HG02981 (cell line): ENCODE data around the gene ROPN1L.

Experiments
- ATAC-seq: cut with Tn5 transposase; IDR thresholded peaks from one replicate; pipeline ENCODE4 v1.9.1; 2021; ENCODE audit warnings: mild to moderate bottlenecking, moderate library complexity; ENCODE audit not compliant: unreplicated experiment

Gene ROPN1L

DNA sequence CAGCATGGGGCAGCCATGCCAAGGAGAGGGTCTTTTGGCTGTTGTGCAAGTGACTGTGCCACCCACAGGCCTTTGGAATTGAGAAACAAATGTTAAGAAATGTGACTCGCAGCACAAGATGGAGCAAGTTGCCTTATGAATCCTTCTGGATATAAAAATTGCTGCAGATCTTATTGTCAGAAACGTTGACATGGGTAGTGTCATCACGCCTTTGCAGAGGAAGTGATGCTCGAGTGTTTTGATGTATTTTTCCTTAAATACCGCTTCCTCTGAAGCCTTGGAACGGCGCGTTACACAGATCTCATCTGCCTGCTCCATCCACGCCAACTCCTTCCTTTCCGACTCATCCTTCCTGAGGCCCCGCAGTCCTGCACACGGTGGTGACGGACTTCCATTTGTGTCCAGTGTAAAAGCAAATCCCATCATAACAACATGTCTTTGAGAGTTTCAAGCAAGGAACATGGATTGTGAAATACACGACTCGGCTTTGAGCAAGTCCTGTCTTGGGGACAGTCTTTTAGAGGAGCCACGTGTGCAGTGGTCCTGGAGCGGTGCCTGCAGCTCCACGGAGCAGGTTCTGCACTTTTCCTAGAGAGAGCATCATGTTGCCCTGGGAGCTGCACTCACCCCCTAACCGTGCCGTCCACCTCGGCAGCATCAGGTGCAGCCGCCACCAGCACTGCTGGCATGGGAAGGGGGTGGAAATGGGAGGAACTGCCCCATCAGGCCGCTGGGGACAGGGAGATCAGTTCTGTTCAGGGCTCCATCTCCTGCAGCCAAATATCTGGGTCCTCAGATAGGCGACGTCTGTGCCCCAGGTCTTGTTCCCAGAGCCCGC is 15.1 kb downstream of the ROPN1L start:
- ATAC-seq = no peak

DNA sequence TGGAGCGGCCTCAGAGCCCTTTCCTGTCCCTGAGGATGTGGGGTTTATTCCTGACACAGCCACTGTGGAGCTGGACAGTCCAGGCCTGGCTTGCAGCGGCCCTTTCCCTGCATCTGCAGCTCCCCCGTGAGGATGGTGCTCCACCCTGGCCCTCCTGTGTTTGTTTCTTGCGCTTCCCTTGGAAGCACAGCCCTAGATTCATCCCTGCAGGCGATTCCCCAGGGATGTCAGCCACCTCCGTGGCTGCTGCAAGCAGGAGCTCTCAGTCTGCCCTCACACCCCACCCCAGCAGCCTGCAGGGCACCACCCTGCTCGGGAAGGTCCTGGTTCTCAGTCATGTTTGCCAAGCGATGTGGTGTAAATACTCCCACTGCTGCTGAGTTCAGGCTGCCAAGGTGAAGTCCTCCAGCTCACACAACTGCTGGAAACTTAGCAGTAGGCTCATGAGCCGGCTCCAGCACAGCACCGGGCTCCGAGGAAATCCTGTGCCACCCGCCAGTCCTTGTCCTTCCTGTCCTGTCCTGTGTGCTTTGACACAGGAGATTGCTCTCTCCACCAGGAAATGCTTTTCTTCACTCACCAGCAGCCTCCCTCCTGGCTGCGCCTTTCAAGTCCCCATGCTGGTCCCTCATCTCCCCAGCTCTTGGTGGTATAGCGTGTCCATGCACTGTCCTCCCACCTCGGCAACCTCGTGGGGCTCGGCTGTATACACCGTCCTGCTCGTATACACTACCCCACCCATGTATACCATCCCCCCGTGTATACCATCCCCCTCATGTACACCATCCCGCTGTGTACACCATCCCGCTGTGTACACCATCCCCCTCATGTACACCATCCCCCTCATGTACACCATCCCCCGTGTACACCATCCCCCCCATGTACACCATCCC is 16.2 kb downstream of the ROPN1L start:
- ATAC-seq = no peak

DNA sequence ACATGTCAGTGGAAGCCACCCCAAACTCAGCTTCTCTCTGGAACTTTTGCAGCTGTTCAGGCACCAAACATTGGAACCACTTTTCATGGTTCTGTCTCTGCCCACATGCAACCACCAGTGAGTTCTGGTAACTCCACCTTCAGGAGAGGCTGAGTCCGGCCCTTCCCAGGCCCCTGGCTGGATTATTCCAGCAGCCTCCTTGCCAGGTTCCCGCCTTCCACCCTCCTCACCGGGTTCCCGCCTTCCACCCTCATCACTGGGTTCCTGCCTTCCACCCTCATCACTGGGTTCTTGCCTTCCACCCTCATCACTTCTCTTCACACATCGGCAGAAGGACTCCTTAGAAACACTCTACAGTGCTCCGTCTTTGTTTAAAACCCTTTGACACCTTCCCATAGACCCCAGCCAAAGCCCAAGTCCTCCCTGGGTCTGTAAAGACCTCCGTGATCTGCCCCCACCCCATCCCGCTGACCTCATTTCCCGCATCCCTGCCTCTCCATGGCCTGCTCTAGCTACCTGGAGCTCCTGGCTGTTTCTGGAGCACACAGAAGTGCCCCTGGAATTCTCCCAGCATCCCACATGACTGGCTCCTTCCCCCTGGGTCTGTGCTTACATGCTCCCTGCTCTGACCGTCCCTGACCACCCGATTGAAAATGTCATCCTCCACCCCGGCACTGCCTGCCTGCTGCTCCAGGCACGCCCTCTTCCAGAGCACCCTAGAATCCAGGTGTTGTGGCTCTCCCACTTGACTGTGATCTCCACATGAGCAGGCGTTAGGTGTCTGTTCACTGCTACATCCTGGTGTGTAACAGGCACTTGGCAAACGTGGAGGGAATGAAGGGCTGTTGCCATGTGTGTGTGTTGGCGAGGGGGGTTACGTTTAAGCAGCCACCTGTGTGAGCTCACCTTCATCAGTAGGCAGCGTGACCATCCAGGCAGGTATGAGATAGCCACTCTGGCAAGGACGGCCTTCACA is 17.7 kb downstream of the ROPN1L start:
- no peak for ATAC-seq

DNA sequence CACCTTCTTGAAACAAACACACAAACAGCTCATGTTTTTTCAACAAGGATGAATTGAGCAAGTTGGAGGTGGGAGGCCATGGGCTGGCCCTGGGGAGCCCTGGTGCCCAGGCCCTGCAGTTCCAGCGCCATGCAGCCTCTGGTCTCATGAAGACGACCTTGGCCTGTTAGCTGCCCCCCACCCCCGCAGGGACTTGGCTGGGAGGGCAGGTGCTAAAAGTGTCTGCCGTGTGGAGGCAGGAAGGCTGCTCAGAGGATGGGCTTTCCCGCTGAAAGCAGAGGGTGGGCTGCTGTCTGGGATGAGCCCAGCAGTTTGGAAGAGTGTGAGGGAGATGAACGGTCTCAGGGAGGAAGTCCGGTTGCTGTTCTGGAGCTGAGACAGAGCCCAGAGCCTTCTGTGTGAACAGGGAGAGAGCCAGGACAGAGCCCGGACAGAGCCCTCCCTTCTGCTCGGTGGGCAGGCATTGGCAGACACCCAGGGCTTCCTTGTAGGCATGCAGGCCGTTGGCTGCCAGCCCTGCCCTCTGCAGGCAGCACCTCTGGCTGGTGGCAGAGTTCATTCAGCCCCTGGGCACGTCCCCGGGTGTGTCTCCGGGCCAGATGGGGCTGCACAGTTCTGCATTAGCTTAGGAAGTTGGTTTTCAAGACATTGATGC is 18.7 kb downstream of the ROPN1L start:
- ATAC-seq = no peak

DNA sequence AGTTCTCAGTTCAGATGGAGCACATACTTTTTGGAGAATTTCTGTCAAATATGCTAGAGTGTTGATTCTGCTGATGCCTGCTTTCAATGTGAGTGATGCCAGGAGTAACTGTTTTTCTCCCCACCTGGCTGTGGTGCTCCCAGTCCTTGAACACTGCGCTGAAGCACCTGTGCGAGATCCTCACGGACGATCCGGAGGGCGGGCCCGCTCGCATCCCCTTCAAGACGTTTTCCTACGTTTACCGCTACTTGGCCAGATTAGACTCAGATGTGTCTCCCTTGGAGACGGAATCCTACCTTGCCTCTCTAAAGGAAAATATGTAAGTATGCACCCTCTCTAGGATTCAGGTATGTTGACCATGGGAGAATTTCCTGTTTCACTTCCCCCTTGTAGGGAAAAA is 19.4 kb downstream of the ROPN1L start:
- ATAC-seq = no peak

- ATAC-seq = no peak
These were observed 20.4 kb downstream of the ROPN1L start for GRCh38 chr5:10461904-10462555.

- ATAC-seq = no peak
These were observed 21.9 kb downstream of the ROPN1L start for GRCh38 chr5:10463566-10463965.

DNA sequence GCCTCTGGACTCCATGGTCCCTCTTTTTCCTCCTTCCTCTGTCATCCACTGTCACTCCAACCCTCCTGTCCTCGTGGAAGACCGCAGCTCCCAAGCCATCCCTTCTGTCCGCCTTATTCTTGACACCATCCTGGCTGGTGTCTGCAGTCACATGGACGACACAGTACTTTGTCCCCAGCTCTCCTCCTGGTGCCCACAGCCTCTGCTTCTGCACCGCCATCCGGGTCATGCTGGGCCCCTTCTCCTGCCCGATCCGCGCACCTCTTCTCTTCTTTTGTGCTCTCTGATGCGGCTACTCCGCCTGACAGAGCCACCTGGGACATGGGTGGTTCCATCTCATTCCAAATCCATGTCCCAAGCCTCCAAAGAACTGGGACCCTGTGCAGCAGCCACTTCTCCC is 22.5 kb downstream of the ROPN1L start:
- no peak for ATAC-seq

DNA sequence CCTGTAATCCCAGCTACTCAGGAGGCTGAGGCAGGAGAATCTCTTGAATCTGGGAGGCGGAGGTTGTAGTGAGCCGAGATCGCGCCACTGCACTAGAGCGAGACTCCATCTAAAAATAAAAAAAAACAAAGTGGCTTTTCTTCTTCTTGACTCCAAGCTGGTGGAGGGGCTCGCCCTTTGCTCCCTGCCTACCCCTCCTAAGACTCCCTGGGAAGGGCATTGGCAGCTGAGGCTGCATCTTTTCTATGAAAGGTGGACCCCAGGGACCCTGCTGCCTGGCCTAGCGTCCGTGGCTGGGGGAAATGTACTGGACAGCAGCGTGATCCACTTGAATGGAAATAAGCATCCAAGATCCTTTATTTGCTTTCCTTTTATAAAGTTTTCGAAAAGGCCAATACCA is 24.0 kb downstream of the ROPN1L start:
- ATAC-seq = no peak

DNA sequence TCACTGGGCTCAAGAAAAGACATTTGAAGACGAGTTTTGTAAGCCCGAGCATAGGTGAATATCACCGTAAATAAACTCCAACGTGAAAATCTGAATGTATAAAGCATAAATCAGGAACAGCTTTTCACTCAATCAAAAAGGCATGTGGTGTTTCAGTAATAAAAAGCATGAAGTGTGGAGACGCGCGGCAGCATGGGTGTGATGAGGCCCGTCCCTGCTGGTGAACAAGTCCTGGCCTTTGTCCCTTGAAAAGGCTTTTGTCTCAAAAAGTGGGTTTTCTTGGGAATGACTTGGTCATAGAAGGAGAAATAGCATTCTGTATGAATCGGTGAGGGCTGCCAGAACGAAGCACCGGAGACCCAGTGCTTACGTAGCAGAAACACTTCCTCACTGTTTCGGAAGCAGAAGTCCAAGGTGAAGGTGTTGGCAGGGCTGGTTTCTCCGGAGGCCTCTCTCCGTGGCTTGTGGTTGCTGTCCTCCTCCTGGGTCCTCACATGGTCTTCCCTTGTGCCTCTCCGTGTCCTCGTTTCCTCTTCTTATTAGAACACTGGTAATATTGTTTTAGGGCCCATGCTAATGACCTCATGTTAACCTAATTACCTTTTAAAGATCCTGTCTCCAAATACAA is 24.9 kb downstream of the ROPN1L start:
- ATAC-seq = no peak

- ATAC-seq = no peak
These were observed 25.9 kb downstream of the ROPN1L start for GRCh38 chr5:10467281-10468198.

DNA sequence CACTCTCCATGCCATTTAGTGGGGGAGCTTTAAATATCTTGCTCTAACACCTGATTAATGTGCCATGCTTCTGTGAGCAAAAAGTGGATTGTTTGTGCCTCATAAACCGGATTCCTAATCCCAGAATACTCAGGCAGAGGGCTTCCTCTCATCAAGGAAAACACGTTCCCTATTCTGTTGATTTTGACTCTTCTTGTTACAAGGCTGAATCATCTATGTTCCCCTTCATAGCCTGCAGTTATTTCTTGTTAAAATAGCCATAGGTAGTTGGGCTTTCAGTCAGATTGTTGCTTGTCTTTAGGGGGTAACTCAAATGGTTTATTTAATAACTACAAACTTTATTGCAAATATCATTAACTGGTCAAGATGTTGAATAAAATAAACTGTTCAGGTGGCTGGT is 26.6 kb downstream of the ROPN1L start:
- no peak for ATAC-seq

- no peak for ATAC-seq
These were observed 27.8 kb downstream of the ROPN1L start for GRCh38 chr5:10469253-10470050.

GRCh38 chr5:10470669-10471068 is 29.0 kb downstream of the ROPN1L start:
- ATAC-seq = no peak

DNA sequence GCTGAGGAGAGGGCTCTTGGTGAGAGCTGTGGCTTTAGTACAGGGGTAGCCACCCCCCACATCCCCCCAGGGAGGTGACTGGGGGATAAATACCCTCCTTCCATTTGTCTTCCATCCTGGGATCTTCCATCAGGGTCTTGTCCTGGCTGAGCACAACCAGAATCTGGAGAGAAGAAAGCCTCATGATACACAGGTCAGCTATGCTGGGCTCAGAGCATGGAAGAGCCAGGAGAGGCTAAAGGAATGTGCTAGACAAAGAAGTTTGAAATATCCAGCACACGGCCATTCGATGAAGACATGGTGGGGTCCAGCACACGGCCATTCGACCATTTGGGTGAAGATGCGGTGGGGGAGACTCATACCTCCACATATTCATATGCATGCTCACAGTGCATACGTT is 30.0 kb downstream of the ROPN1L start:
- no peak for ATAC-seq

DNA sequence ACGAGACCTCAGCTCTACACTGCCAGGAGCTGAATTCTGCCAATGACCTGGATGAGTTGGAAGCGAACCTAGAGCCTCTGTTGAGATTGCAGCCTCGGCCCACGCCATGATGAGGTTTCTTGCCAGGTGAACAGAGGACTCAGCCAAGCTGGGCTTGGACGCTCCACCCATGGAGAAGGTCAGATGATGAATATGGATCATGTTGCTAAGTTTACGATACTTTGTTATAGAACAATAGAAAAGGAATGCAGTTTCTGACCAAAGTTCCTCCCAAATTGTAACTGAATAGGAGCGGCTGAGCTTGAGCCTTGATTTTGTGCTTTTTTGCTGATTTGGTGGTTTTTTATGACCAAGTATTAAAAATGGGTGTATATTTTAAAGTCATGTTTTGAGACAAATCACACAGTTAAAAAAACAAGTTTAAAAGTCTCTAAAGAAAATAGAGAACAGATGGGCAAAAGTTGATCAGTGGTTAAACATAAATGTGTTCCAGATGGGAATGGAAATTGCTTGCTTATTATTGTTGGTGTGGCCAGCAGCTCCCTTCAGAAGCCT is 32.9 kb downstream of the ROPN1L start:
- ATAC-seq = no peak
